PC-9 (cell line): ENCODE results near the gene SLC6A1.

ENCODE experiments used
- EZH2 ChIP-seq: fragments of 200-600 bp; sonication (generic); IDR thresholded peaks from 2 replicates; pipeline ENCODE4 v1.8.0; 2017; ENCODE audit warnings: antibody characterized with exemption, low read depth
- TF ChIP-seq, protein P1 (sequence below): fragments of 200-600 bp; sonication (generic); conservative IDR thresholded peaks from 2 replicates; pipeline ENCODE4 v1.6.1; 2017; ENCODE audit warnings: mixed run types, antibody characterized with exemption, mild to moderate bottlenecking, moderate library complexity

DNA sequence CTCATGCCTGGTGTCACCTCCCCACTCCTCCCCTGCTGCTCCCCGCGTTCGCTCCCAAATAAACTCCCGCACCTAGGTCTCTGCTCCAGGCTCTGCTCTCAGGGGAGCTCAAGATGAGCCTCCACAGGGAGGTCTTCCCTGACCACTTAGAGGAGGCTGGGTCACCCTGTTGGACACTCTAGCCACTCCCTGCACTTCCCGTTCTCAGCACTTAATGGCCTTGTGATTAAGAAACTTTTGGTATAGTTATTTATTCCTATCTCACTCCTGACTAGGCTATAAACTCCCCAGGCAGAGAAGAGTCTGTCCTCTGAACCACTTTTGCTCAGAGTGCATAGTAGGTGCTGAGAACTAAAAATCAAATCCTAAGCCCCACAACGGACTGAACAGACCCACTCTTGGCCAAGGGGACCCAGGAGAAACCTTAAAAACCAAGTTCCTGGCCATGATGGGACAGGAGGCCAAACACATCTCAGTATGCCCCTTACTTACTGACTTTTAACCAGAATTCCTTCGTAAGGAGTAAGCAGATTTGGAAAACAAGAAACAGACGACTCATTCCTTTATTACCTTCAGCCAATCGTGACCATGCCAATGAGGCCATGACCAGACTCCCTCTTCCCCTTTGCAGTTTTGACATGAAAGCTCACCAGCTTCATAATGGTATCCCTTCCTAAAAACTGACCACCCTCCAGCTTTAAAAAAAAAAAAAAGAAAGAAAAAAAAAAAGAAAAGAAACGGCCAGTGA, 92.7 kb downstream of the SLC6A1 start:
- TF ChIP-seq, protein P1, sequence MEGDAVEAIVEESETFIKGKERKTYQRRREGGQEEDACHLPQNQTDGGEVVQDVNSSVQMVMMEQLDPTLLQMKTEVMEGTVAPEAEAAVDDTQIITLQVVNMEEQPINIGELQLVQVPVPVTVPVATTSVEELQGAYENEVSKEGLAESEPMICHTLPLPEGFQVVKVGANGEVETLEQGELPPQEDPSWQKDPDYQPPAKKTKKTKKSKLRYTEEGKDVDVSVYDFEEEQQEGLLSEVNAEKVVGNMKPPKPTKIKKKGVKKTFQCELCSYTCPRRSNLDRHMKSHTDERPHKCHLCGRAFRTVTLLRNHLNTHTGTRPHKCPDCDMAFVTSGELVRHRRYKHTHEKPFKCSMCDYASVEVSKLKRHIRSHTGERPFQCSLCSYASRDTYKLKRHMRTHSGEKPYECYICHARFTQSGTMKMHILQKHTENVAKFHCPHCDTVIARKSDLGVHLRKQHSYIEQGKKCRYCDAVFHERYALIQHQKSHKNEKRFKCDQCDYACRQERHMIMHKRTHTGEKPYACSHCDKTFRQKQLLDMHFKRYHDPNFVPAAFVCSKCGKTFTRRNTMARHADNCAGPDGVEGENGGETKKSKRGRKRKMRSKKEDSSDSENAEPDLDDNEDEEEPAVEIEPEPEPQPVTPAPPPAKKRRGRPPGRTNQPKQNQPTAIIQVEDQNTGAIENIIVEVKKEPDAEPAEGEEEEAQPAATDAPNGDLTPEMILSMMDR: no peak
- TF ChIP-seq EZH2: no peak
